ENCODE measurements around the gene ACOXL.
"Not testable (repeated sequence)": the region's sequence is repeated elsewhere in the genome, so short reads cannot be mapped to it uniquely, and the experiment has no call there.

The ACOXL gene

GRCh38 chr2:111032721-111033429, 300.5 kb downstream of the ACOXL start:
- in situ Hi-C loops (cut with HindIII; ENCODE audit: low pct_unique_long_range_greater_than_20kb, low sequenced_read_pairs), result no loop called here
- no peak for TF ChIP-seq JUND (IDR thresholded peaks at IDR 0.05; ENCODE audit: low read depth)
- peak in 1 of 2 experiments; percentile 40 for DNase-seq (ENCODE audit: low read depth in 1 of 2, low spot score in 1 of 2)

GRCh38 chr2:111034146-111034545, 301.8 kb downstream of the ACOXL start:
- TF ChIP-seq JUND (IDR thresholded peaks at IDR 0.05; ENCODE audit: low read depth), result no peak
- DNase-seq (ENCODE audit: low read depth in 1 of 2, low spot score in 1 of 2), result no peak
- in situ Hi-C loops (cut with HindIII; ENCODE audit: low pct_unique_long_range_greater_than_20kb, low sequenced_read_pairs), result no loop called here

GRCh38 chr2:111034606-111035005, 302.2 kb downstream of the ACOXL start:
- TF ChIP-seq JUND (IDR thresholded peaks at IDR 0.05; ENCODE audit: low read depth), result no peak
- in situ Hi-C loops (cut with HindIII; ENCODE audit: low pct_unique_long_range_greater_than_20kb, low sequenced_read_pairs), result no loop called here
- no peak for DNase-seq (ENCODE audit: low read depth in 1 of 2, low spot score in 1 of 2)

GRCh38 chr2:111035830-111036441, 303.6 kb downstream of the ACOXL start:
- no peak for TF ChIP-seq JUND (IDR thresholded peaks at IDR 0.05; ENCODE audit: low read depth)
- in situ Hi-C loops (cut with HindIII; ENCODE audit: low pct_unique_long_range_greater_than_20kb, low sequenced_read_pairs), result no loop called here
- no peak for DNase-seq (ENCODE audit: low read depth in 1 of 2, low spot score in 1 of 2)

GRCh38 chr2:111037128-111037527, 304.8 kb downstream of the ACOXL start:
- no peak for DNase-seq (ENCODE audit: low read depth in 1 of 2, low spot score in 1 of 2)
- in situ Hi-C loops (cut with HindIII; ENCODE audit: low pct_unique_long_range_greater_than_20kb, low sequenced_read_pairs), result no loop called here
- TF ChIP-seq JUND (IDR thresholded peaks at IDR 0.05; ENCODE audit: low read depth), result no peak

GRCh38 chr2:111039628-111040383, 307.4 kb downstream of the ACOXL start:
- TF ChIP-seq JUND (IDR thresholded peaks at IDR 0.05; ENCODE audit: low read depth), result no peak
- in situ Hi-C loops (cut with HindIII; ENCODE audit: low pct_unique_long_range_greater_than_20kb, low sequenced_read_pairs), result no loop called here
- DNase-seq (ENCODE audit: low read depth in 1 of 2, low spot score in 1 of 2), result no peak

- in situ Hi-C loops (cut with HindIII; ENCODE audit: low pct_unique_long_range_greater_than_20kb, low sequenced_read_pairs), result no loop called here
- TF ChIP-seq JUND (IDR thresholded peaks at IDR 0.05; ENCODE audit: low read depth), result no peak
- no peak for DNase-seq (ENCODE audit: low read depth in 1 of 2, low spot score in 1 of 2)
Observed at GRCh38 chr2:111041398-111042202, 309.2 kb downstream of the ACOXL start.

GRCh38 chr2:111042261-111042660, 309.9 kb downstream of the ACOXL start:
- in situ Hi-C loops (cut with HindIII; ENCODE audit: low pct_unique_long_range_greater_than_20kb, low sequenced_read_pairs), result no loop called here
- no peak for TF ChIP-seq JUND (IDR thresholded peaks at IDR 0.05; ENCODE audit: low read depth)
- no peak for DNase-seq (ENCODE audit: low read depth in 1 of 2, low spot score in 1 of 2)

- TF ChIP-seq JUND (IDR thresholded peaks at IDR 0.05; ENCODE audit: low read depth), result no peak
- in situ Hi-C loops (cut with HindIII; ENCODE audit: low pct_unique_long_range_greater_than_20kb, low sequenced_read_pairs), result no loop called here
Observed at GRCh38 chr2:111042772-111043771, 310.7 kb downstream of the ACOXL start.

GRCh38 chr2:111044066-111044465, 311.7 kb downstream of the ACOXL start:
- in situ Hi-C loops (cut with HindIII; ENCODE audit: low pct_unique_long_range_greater_than_20kb, low sequenced_read_pairs), result no loop called here
- no peak for TF ChIP-seq JUND (IDR thresholded peaks at IDR 0.05; ENCODE audit: low read depth)
- DNase-seq (ENCODE audit: low read depth in 1 of 2, low spot score in 1 of 2), result no peak

More at GRCh38 chr2:111042772-111043771, 310.7 kb downstream of the ACOXL start:
- no peak for DNase-seq (ENCODE audit: low read depth in 1 of 2, low spot score in 1 of 2)

- in situ Hi-C loops (cut with HindIII; ENCODE audit: low pct_unique_long_range_greater_than_20kb, low sequenced_read_pairs); DNase-seq (ENCODE audit: low read depth in 1 of 2, low spot score in 1 of 2): not testable (repeated sequence)
Observed at GRCh38 chr2:111045236-111045635, 312.9 kb downstream of the ACOXL start.
